Neuronal stem cell (in vitro differentiated cells): ENCODE results near the gene IGFBP2.

Experiments used
- DNase-seq: peaks from one replicate; pipeline ENCODE4 v3.0.0-alpha.2; 2013; ENCODE audit warnings: low spot score
- H2AFZ ChIP-seq: one replicate; pipeline ENCODE4 v1.6.1; 2013; ENCODE audit warnings: mild to moderate bottlenecking, low read length, inconsistent platforms
- H2AK5ac ChIP-seq: 2 replicates; pipeline ENCODE4 v1.6.1; 2013; ENCODE audit warnings: low read depth, mild to moderate bottlenecking, inconsistent platforms, low read length, moderate library complexity, mixed read lengths
- H2BK120ac ChIP-seq: 2 replicates; pipeline ENCODE4 v1.6.1; 2013; ENCODE audit warnings: low read depth, mild to moderate bottlenecking, inconsistent platforms, low read length, moderate library complexity, mixed read lengths
- H2BK12ac ChIP-seq: one replicate; pipeline ENCODE4 v1.6.1; 2013; ENCODE audit warnings: low read length, inconsistent platforms
- H2BK15ac ChIP-seq: 2 replicates; pipeline ENCODE4 v1.6.1; 2013; ENCODE audit warnings: mild to moderate bottlenecking, low read length, inconsistent platforms, mixed read lengths
- H2BK5ac ChIP-seq: one replicate; pipeline ENCODE4 v1.6.1; 2013; ENCODE audit warnings: inconsistent platforms, mild to moderate bottlenecking, low read length, moderate library complexity
- H3K14ac ChIP-seq: one replicate; pipeline ENCODE4 v1.6.1; 2013; ENCODE audit warnings: low read length, inconsistent platforms
- H3K18ac ChIP-seq: 2 replicates; pipeline ENCODE4 v1.6.1; 2013; ENCODE audit warnings: low read length, inconsistent platforms
- H3K23ac ChIP-seq: 2 replicates; pipeline ENCODE4 v1.6.1; 2013; ENCODE audit warnings: low read depth, mild to moderate bottlenecking, mixed read lengths, low read length, inconsistent platforms; ENCODE audit not compliant: poor library complexity
- H3K27ac ChIP-seq: replicated peaks from 3 replicates; pipeline ENCODE4 v1.5.1; 2013; ENCODE audit warnings: low read length, inconsistent platforms
- H3K27me3 ChIP-seq, 3 experiments: 2 replicates each; pipeline ENCODE4 v1.6.1; 2013; ENCODE audit warnings: low read length in 3 of 3, mild to moderate bottlenecking in 2 of 3, inconsistent platforms in 1 of 3, low read depth in 1 of 3, mixed read lengths in 1 of 3, moderate library complexity in 1 of 3; ENCODE audit not compliant: control insufficient read depth in 3 of 3, insufficient read depth in 3 of 3
- H3K36me3 ChIP-seq, 2 donors: replicated peaks in 1 of 2; 2 replicates each; pipeline ENCODE4 v1.6.1; 2013; ENCODE audit warnings: low read length in 2 of 2; ENCODE audit not compliant: control insufficient read depth in 2 of 2, insufficient read depth in 2 of 2
- H3K4ac ChIP-seq: 2 replicates; pipeline ENCODE4 v1.6.1; 2013; ENCODE audit warnings: inconsistent platforms, mild to moderate bottlenecking, low read length, moderate library complexity
- H3K4me1 ChIP-seq, 2 donors: 1 replicate in 1 of 2; 2 replicates in 1 of 2; pipeline ENCODE4 v1.6.1; 2013; ENCODE audit warnings: low read length in 2 of 2, low read depth in 1 of 2; ENCODE audit not compliant: control insufficient read depth in 2 of 2, insufficient read depth in 1 of 2
- H3K4me2 ChIP-seq: one replicate; pipeline ENCODE4 v1.6.1; 2013; ENCODE audit warnings: mild to moderate bottlenecking, low read length, inconsistent platforms; ENCODE audit not compliant: insufficient read depth, poor library complexity, severe bottlenecking
- H3K4me3 ChIP-seq, 2 donors: 2 replicates each; pipeline ENCODE4 v1.5.1; 2013; ENCODE audit warnings: low read length in 2 of 2, mild to moderate bottlenecking in 2 of 2, inconsistent platforms in 1 of 2, moderate library complexity in 1 of 2
- H3K79me1 ChIP-seq: one replicate; pipeline ENCODE4 v1.6.1; 2013; ENCODE audit warnings: low read depth, mild to moderate bottlenecking, inconsistent platforms, low read length, moderate library complexity
- H3K9ac ChIP-seq: one replicate; pipeline ENCODE4 v1.6.1; 2013; ENCODE audit warnings: mild to moderate bottlenecking, low read depth, low read length, inconsistent platforms; ENCODE audit not compliant: poor library complexity
- H3K9me3 ChIP-seq, 2 donors: replicated peaks in 1 of 2; 2 replicates each; pipeline versions ENCODE3 to v1.6.1; 2013; ENCODE audit warnings: low read length in 2 of 2, mild to moderate bottlenecking in 2 of 2, inconsistent platforms in 1 of 2, low read depth in 1 of 2, mixed read lengths in 1 of 2, moderate library complexity in 1 of 2; ENCODE audit not compliant: control insufficient read depth in 2 of 2, insufficient read depth in 1 of 2
- H4K8ac ChIP-seq: one replicate; pipeline ENCODE4 v1.6.1; 2013; ENCODE audit warnings: low read depth, mild to moderate bottlenecking, inconsistent platforms, low read length, moderate library complexity
- H4K91ac ChIP-seq: one replicate; pipeline ENCODE4 v1.6.1; 2013; ENCODE audit warnings: low read length, low read depth, mild to moderate bottlenecking, inconsistent platforms; ENCODE audit not compliant: poor library complexity
- WGBS, 2 donors: extraction: QIAGEN DNeasy Blood & Tissue Kit; methylation state at CpG; one replicate each; pipeline ENCODE4 v1.1.7; 2013; ENCODE audit warnings: missing lambda C conversion rate in 2 of 2, mixed read lengths in 1 of 2; ENCODE audit not compliant: insufficient read length in 2 of 2, insufficient replicate concordance in 1 of 2; ENCODE audit errors: extremely low coverage in 2 of 2; 5-methylcytosine and 5-hydroxymethylcytosine counted together

IGFBP2 gene

DNA sequence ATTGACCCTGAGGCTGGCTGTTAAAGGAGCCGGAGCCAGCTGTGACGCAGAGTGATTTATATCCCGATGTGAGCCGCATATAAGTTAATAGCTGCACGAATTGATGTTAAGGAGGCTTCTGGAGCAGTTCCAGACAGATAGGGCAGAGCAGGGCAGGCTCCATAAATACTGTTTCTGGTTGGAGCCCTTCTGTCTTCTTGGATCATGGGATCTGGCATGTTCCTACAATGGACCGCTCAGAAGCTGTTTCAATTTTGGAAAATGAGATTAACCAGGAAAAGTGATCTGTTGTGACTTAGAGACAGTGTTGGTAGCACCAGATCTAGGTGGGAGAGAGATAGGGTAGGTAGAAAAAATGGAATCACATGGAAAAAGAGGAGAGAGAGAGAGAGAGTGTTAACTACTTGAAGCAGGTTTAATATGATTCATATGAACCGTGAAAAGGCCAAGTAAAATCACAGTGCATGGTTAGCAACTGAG, 66.9 kb downstream of the IGFBP2 start:
- Histone ChIP-seq H2BK5ac (no peak overlapping the region), H2BK12ac (no peak overlapping the region), H3K27me3 (no peaks in the 10 kb centered on the region), H2BK15ac (no peak overlapping the region), H3K4me2 (no peak overlapping the region), H2BK120ac (no peak overlapping the region), H3K36me3 (no peaks in the 10 kb centered on the region), H3K14ac (no peak overlapping the region), H3K9ac (no peak overlapping the region), H3K27ac (no peak overlapping the region), H3K4me3 (no peak overlapping the region), H3K4ac (no peak overlapping the region), H2AK5ac (no peak overlapping the region), H3K9me3 (no peaks in the 10 kb centered on the region), H3K4me1 (peaks cover 17 to 29% of the 10 kb centered on the region in 2 donors), H3K23ac (no peak overlapping the region), H4K91ac (no peak overlapping the region), H3K18ac (no peak overlapping the region), H4K8ac (no peak overlapping the region), H3K79me1 (no peaks in the 10 kb centered on the region), H2AFZ (no peak overlapping the region)
- DNase-seq: no peak
- WGBS, 2 donors: no CpG with 5 or more reads among the region's 7 CpGs

DNA sequence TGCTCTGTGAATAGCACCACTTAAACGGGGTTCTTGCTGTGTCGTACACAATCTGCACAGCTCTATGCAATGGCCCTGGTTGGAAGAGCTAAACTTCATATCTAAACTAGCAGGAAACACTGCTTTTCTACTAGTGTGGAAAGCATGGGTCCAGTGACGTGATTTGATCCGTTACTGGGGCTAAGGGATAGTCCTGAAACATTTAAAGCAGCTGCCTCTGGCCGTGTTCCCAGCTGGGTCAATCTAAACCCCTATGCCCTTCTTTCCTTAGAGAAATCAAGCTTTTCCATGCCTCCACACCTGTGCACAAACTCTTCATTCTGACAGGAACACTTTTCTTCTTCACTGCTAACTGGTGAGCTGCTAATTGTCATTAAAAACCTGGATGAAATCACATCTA, 67.6 kb downstream of the IGFBP2 start:
- Histone ChIP-seq H4K8ac (no peak overlapping the region), H3K9me3 (no peaks in the 10 kb centered on the region), H3K4ac (no peak overlapping the region), H3K27me3 (no peaks in the 10 kb centered on the region), H3K27ac (no peak overlapping the region), H3K18ac (no peak overlapping the region), H2AFZ (no peak overlapping the region), H3K36me3 (no peaks in the 10 kb centered on the region), H2BK5ac (no peak overlapping the region), H3K9ac (no peak overlapping the region), H4K91ac (no peak overlapping the region), H3K23ac (no peak overlapping the region), H2BK15ac (no peak overlapping the region), H2AK5ac (no peak overlapping the region), H3K4me3 (no peak overlapping the region), H3K79me1 (no peaks in the 10 kb centered on the region), H3K4me1 (peaks cover 15 to 26% of the 10 kb centered on the region in 2 donors), H3K4me2 (no peak overlapping the region), H2BK12ac (no peak overlapping the region), H2BK120ac (no peak overlapping the region), H3K14ac (peak overlapping the region; percentile 42)
- DNase-seq: no peak
- no CpG with 5 or more reads among the region's 5 CpGs for WGBS, 2 donors

DNA sequence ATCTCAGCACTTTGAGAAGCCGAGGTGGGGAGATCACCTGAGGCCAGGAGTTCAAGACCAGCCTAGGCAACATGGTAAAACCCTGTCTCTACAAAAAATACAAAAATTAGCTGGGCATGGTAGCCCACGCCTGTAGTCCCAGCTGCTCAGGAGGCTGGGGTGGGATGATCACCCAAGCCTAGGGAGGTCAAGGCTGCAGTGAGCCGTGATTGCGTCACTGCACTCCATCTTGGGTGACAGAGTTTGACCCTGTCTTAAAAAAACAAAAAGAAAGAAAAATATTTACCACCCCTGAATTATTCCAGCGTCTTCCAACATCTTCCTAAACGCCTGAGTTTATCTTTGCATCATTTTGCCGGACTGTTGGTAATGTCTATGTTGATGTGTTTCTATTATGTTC, 68.3 kb downstream of the IGFBP2 start:
- no CpG with 5 or more reads among the region's 7 CpGs for WGBS, 2 donors
- Histone ChIP-seq H3K14ac (no peak overlapping the region), H2BK12ac (no peak overlapping the region), H3K9ac (no peak overlapping the region), H3K4me2 (no peak overlapping the region), H3K23ac (no peak overlapping the region), H3K9me3 (no peaks in the 10 kb centered on the region), H2BK120ac (no peak overlapping the region), H2BK5ac (no peak overlapping the region), H3K18ac (no peak overlapping the region), H3K4me3 (no peak overlapping the region), H3K27me3 (no peaks in the 10 kb centered on the region), H3K4ac (no peak overlapping the region), H2BK15ac (no peak overlapping the region), H4K91ac (no peak overlapping the region), H3K27ac (no peak overlapping the region), H3K36me3 (no peaks in the 10 kb centered on the region), H3K4me1 (peaks cover 10 to 19% of the 10 kb centered on the region in 2 donors), H2AFZ (no peak overlapping the region), H2AK5ac (no peak overlapping the region), H3K79me1 (no peaks in the 10 kb centered on the region), H4K8ac (no peak overlapping the region)
- no peak for DNase-seq

DNA sequence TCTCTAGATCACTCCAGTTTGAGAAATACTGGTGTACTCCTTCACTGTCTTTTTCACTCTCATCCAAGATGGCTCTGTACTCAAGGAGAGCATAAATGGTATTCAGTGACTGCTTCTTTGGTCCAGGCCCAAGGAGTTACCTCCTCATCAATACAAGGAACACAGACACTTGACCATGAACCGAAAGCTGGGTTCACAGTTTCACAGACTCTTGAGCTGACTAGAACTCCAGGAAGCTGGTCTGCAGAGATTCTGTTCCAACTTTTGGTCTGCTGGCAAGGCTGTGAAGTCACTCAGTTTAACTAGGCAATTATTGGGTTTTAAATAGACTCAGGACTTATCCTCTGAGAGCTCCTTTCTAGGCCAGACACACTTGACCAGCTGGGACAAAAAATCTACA, 69.5 kb downstream of the IGFBP2 start:
- no peak overlapping the region for H2BK12ac ChIP-seq
- H3K79me1 ChIP-seq: no peaks in the 10 kb centered on the region
- no peak overlapping the region for H2BK15ac ChIP-seq
- H3K36me3 ChIP-seq: no peaks in the 10 kb centered on the region
- no peak overlapping the region for H2AK5ac ChIP-seq
- no peaks in the 10 kb centered on the region for H3K9me3 ChIP-seq
- H2AFZ ChIP-seq: no peak overlapping the region
- H3K14ac ChIP-seq: no peak overlapping the region
- no peak overlapping the region for H3K4me2 ChIP-seq
- H3K18ac ChIP-seq: no peak overlapping the region
- no peak overlapping the region for H2BK5ac ChIP-seq
- no peak overlapping the region for H2BK120ac ChIP-seq
- H3K23ac ChIP-seq: no peak overlapping the region
- DNase-seq: no peak
- H3K4ac ChIP-seq: no peak overlapping the region
- no peak overlapping the region for H3K27ac ChIP-seq
- no peak overlapping the region for H4K91ac ChIP-seq
- no CpG with 5 or more reads among the region's 1 CpG for WGBS, 2 donors
- no peaks in the 10 kb centered on the region for H3K27me3 ChIP-seq
- no peak overlapping the region for H3K4me3 ChIP-seq
- no peak overlapping the region for H3K9ac ChIP-seq
- peaks cover 8 to 11% of the 10 kb centered on the region in 2 donors for H3K4me1 ChIP-seq
- H4K8ac ChIP-seq: no peak overlapping the region
